ENCODE results near the gene FHIT. TPM values are rescaled to one million over a fixed set of nuclear protein-coding genes. Genes with fewer than 3 reads are reported as not detected.

Gene FHIT
- total and polyA plus RNA-seq, 10 of the 15 experiments (the other 5 are each of a cell fraction or from before 2014, with no cell fraction given) = 4.2 to 14.9 (median 9.4) TPM

- Histone ChIP-seq H3K4me2 (ENCODE audit: control insufficient read depth, insufficient read depth) (no peak overlapping the region), H2AFZ (ENCODE audit: control insufficient read depth, low read depth, low read length) (no peak overlapping the region), H3K36me3 (ENCODE audit: control insufficient read depth in 2 of 2, insufficient read depth in 2 of 2, low read length in 1 of 2) (no peaks in the 10 kb centered on the region), H4K20me1 (ENCODE audit: control insufficient read depth, insufficient read depth) (no peaks in the 10 kb centered on the region), H3K9me3 (replicated peaks; ENCODE audit: control insufficient read depth, insufficient read depth, low read length) (no peaks in the 10 kb centered on the region), H3K4me1 (ENCODE audit: control insufficient read depth, insufficient read depth, low read length) (no peaks in the 10 kb centered on the region), H3K4me3 (no peak overlapping the region), H3K79me2 (ENCODE audit: control insufficient read depth, insufficient read depth, low read length) (no peaks in the 10 kb centered on the region), H3K27ac (ENCODE audit: control insufficient read depth, insufficient read depth) (no peak overlapping the region), H3K9ac (ENCODE audit: control insufficient read depth, insufficient read depth, low read length) (no peak overlapping the region), H3K27me3 (replicated peaks in 1 of 2; ENCODE audit: control insufficient read depth in 2 of 2, insufficient read depth in 2 of 2, low read length in 1 of 2) (no peaks in the 10 kb centered on the region)
- no peak for FAIRE-seq
- ChIA-PET SMC1A (ENCODE audit: uncharacterized antibody, unreplicated experiment) (interaction anchor here (1.2 kb wide), 1 partner anchor 14 kb away, joined by 4 read pairs; no protein-coding TSS in a partner anchor), POLR2A (no interaction called here), RAD21 (ENCODE audit: unreplicated experiment) (no interaction called here), CTCF (interaction anchor here (0.6 to 1.2 kb wide), 2 partner anchors 17 to 734 kb away, joined by 3 read pairs; no protein-coding TSS in a partner anchor)
- BruUV-seq (replicated peaks) = no TSS peak
- ATAC-seq = no peak
- TF ChIP-seq RUNX3 (IDR thresholded peaks at IDR 0.05; ENCODE audit: low read length) = no peak
- TF ChIP-seq, protein P1, sequence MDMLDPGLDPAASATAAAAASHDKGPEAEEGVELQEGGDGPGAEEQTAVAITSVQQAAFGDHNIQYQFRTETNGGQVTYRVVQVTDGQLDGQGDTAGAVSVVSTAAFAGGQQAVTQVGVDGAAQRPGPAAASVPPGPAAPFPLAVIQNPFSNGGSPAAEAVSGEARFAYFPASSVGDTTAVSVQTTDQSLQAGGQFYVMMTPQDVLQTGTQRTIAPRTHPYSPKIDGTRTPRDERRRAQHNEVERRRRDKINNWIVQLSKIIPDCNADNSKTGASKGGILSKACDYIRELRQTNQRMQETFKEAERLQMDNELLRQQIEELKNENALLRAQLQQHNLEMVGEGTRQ (IDR thresholded peaks at IDR 0.05; ENCODE audit: borderline replicate concordance, low read depth, low read length) = no peak
- TF ChIP-seq SRF (IDR thresholded peaks at IDR 0.05; ENCODE audit: low read depth in 2 of 2, low read length in 2 of 2) = no peak
- TF ChIP-seq MEF2B (IDR thresholded peaks at IDR 0.05; ENCODE audit: partially characterized antibody, poor library complexity, severe bottlenecking) = no peak
- TF ChIP-seq SIN3A (IDR thresholded peaks at IDR 0.05; ENCODE audit: low read depth, low read length) = no peak
- no peak for TF ChIP-seq NKRF (conservative IDR thresholded peaks at IDR 0.05)
- no peak for TF ChIP-seq FOS (IDR thresholded peaks at IDR 0.05; ENCODE audit: borderline replicate concordance, extremely low read depth, insufficient read length)
- no peak for DNase-seq (ENCODE audit: low read depth, low spot score)
- intact Hi-C loops (cut with micrococcal nuclease; ENCODE audit: unreplicated experiment) (no loop called here), in situ Hi-C loops (cut with MboI) (no loop called here)
Observed at GRCh38 chr3:61283876-61284275, 32.6 kb upstream of the FHIT start.
